ENCODE measurements around the gene ALG1. TPM values are rescaled to one million over a fixed set of nuclear protein-coding genes. Genes with fewer than 3 reads are reported as not detected.
"Not testable (repeated sequence)": the region's sequence is repeated elsewhere in the genome, so short reads cannot be mapped to it uniquely, and the experiment has no call there.

ALG1 gene
- total RNA-seq, 1 experiment from 2014 or later, result 48.6 TPM

- DNase-seq (ENCODE audit: low spot score), result no peak
Measured at GRCh38 chr16:5073279-5073629, 1.6 kb downstream of the ALG1 start.

GRCh38 chr16:5073771-5074170 is 2.1 kb downstream of the ALG1 start:
- not testable (repeated sequence) for DNase-seq (ENCODE audit: low spot score)

- DNase-seq (ENCODE audit: low spot score), result no peak
Measured at GRCh38 chr16:5075637-5076036, 4.0 kb downstream of the ALG1 start.

- DNase-seq (ENCODE audit: low spot score), result no peak
Measured at GRCh38 chr16:5077304-5077703, 5.7 kb downstream of the ALG1 start.

GRCh38 chr16:5078626-5079025 is 7.0 kb downstream of the ALG1 start:
- DNase-seq (ENCODE audit: low spot score), result no peak

- DNase-seq (ENCODE audit: low spot score), result not testable (repeated sequence)
Measured at GRCh38 chr16:5080461-5080860, 8.8 kb downstream of the ALG1 start.

GRCh38 chr16:5080996-5081395 is 9.4 kb downstream of the ALG1 start:
- not testable (repeated sequence) for DNase-seq (ENCODE audit: low spot score)

GRCh38 chr16:5083646-5084045 is 12.0 kb downstream of the ALG1 start:
- not testable (repeated sequence) for DNase-seq (ENCODE audit: low spot score)

GRCh38 chr16:5084099-5084731 is 12.6 kb downstream of the ALG1 start:
- DNase-seq (ENCODE audit: low spot score), result not testable (repeated sequence)

GRCh38 chr16:5084802-5085201 is 13.2 kb downstream of the ALG1 start:
- DNase-seq (ENCODE audit: low spot score), result peak; percentile 58

GRCh38 chr16:5085716-5086115 is 14.1 kb downstream of the ALG1 start:
- not testable (repeated sequence) for DNase-seq (ENCODE audit: low spot score)

GRCh38 chr16:5088086-5088790 is 16.6 kb downstream of the ALG1 start:
- DNase-seq (ENCODE audit: low spot score), result not testable (repeated sequence)

GRCh38 chr16:5088936-5089335 is 17.3 kb downstream of the ALG1 start:
- not testable (repeated sequence) for DNase-seq (ENCODE audit: low spot score)

- DNase-seq (ENCODE audit: low spot score), result not testable (repeated sequence)
Measured at GRCh38 chr16:5089911-5090555, 18.4 kb downstream of the ALG1 start.

- not testable (repeated sequence) for DNase-seq (ENCODE audit: low spot score)
Measured at GRCh38 chr16:5090592-5090991, 18.9 kb downstream of the ALG1 start.

GRCh38 chr16:5093081-5093480 is 21.4 kb downstream of the ALG1 start:
- DNase-seq (ENCODE audit: low spot score), result not testable (repeated sequence)

- not testable (repeated sequence) for DNase-seq (ENCODE audit: low spot score)
Measured at GRCh38 chr16:5093746-5094145, 22.1 kb downstream of the ALG1 start.

GRCh38 chr16:5095145-5095830 is 23.6 kb downstream of the ALG1 start:
- peak; percentile 29 for DNase-seq (ENCODE audit: low spot score)

- not testable (repeated sequence) for DNase-seq (ENCODE audit: low spot score)
Measured at GRCh38 chr16:5096437-5097060, 24.9 kb downstream of the ALG1 start.

- peak; percentile 27 for DNase-seq (ENCODE audit: low spot score)
Measured at GRCh38 chr16:5097061-5097469, 25.4 kb downstream of the ALG1 start.

- DNase-seq (ENCODE audit: low spot score), result peak; percentile 99
Measured at GRCh38 chr16:5097470-5098220, 26.0 kb downstream of the ALG1 start, which contains the start of gene EEF2KMT. Gene EEF2KMT, minus strand, starts transcription at chr16:5097795. Its CDS starts 56 bp downstream, at chr16:5097739.
